Breast epithelium (tissue), 4 donors: Measurements from ENCODE around the gene ROS1. TPM values are rescaled to one million over a fixed set of nuclear protein-coding genes. Genes with fewer than 3 reads are reported as not detected.

ENCODE experiments used
- DNase-seq, 2 donors: peaks; one replicate each; pipeline ENCODE4 v3.0.0-alpha.2; 2019; ENCODE audit warnings: low spot score in 2 of 2
- H3K27ac ChIP-seq, 2 donors: fragments of 200-600 bp; sonication (generic) in 1 of 2; one replicate each; pipeline ENCODE4 v1.5.1; 2016 to 2019; ENCODE audit warnings: mild to moderate bottlenecking in 1 of 2
- H3K27me3 ChIP-seq, 2 donors: fragments of 200-600 bp; sonication (generic) in 1 of 2; one replicate each; pipeline versions ENCODE4 v1.5.1 to v1.6.0; 2017 to 2019; ENCODE audit warnings: control low read depth in 1 of 2, mild to moderate bottlenecking in 1 of 2
- H3K36me3 ChIP-seq: fragments of 200-600 bp; one replicate; pipeline ENCODE4 v1.5.1; 2019
- H3K4me1 ChIP-seq, 2 donors: fragments of 200-600 bp; sonication (generic); one replicate each; pipeline ENCODE4 v1.5.1; 2016 to 2019; ENCODE audit warnings: control low read depth in 1 of 2
- H3K4me3 ChIP-seq, 3 donors: fragments of 200-600 bp; sonication (generic); 1 replicate in 2 of 3; 2 replicates in 1 of 3; pipeline ENCODE4 v1.5.1; 2016 to 2019; ENCODE audit warnings: mild to moderate bottlenecking in 3 of 3, moderate library complexity in 2 of 3
- H3K9me3 ChIP-seq, 2 donors: fragments of 200-600 bp; sonication (generic) in 1 of 2; one replicate each; pipeline ENCODE4 v1.5.1; 2016 to 2019; ENCODE audit warnings: control low read depth in 1 of 2
- POLR2A ChIP-seq: fragments of 450-650 bp; IDR thresholded peaks from one replicate; pipeline ENCODE4 v1.6.1; 2016; ENCODE audit warnings: antibody characterized with exemption, mild to moderate bottlenecking, moderate library complexity
- POLR2AphosphoS5 ChIP-seq, 3 donors: sonication (generic); formaldehyde crosslinking; IDR thresholded peaks; one replicate each; pipeline ENCODE4 v1.6.1; 2017; ENCODE audit warnings: antibody characterized with exemption in 3 of 3
- intact Hi-C: fragments of 100-400 bp; cut with DNase I; formaldehyde crosslinking; loops from one replicate; pipeline ENCODE4 v1.15.1; 2023; ENCODE audit warnings: low total_unique reads
- total RNA-seq, 3 donors: library from RNA; depleted of rRNA; stranded (reverse); fragments of >200 nt; gene quantifications; one replicate each; pipeline ENCODE4 v1.1.0, GENCODE V29; 2016
- TF ChIP-seq, protein P1 (sequence below), 3 donors: fragments of 450-650 bp; IDR thresholded peaks; one replicate each; pipeline ENCODE4 v1.5.1; 2016 to 2017; ENCODE audit warnings: antibody characterized with exemption in 3 of 3, mild to moderate bottlenecking in 3 of 3, moderate library complexity in 3 of 3

ROS1 gene
- total RNA-seq, 3 donors from 2014 or later: under 0.01 TPM; not detected in 2

DNA sequence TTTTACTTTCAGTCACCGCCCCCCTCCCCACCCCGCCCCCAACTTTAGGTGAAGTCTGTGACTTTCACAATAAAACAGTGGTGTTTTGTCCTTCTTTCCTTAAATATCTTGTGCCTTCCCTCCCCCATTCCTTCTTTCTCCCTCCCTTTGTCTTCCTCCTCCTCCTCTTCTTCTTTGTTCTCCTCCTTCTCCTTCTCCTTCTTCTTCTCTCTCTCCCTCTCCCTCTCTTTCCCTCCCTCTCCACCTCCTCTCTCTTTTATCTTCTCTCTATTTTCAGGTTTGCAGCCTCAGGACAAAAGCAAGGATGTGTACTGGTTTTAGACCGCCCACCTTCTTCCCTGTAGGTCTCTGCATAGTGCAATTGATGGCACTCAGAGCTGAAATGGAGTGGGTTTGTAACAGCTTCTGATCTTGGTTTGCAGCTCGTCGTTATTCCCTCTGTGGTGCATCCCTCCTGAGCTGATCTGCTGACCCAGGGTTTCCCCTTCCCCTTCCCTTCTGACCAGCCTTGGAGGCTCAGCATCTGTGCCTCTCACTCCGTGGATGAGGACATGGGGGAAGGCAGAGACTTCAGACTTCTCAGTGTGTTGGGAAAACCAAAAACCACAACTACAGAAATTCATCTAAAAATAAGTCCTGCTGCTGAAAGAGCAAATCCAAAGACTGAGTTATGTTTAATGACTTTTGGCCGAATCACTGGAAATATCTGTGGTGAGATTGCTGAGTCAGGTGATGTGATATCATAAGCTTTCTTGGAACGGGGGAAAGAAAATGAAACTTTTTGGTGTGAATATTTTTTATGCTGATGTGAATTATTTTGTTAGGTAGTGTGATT, 153.5 kb downstream of the ROS1 start:
- TF ChIP-seq, protein P1, sequence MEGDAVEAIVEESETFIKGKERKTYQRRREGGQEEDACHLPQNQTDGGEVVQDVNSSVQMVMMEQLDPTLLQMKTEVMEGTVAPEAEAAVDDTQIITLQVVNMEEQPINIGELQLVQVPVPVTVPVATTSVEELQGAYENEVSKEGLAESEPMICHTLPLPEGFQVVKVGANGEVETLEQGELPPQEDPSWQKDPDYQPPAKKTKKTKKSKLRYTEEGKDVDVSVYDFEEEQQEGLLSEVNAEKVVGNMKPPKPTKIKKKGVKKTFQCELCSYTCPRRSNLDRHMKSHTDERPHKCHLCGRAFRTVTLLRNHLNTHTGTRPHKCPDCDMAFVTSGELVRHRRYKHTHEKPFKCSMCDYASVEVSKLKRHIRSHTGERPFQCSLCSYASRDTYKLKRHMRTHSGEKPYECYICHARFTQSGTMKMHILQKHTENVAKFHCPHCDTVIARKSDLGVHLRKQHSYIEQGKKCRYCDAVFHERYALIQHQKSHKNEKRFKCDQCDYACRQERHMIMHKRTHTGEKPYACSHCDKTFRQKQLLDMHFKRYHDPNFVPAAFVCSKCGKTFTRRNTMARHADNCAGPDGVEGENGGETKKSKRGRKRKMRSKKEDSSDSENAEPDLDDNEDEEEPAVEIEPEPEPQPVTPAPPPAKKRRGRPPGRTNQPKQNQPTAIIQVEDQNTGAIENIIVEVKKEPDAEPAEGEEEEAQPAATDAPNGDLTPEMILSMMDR (IDR thresholded peaks at IDR 0.05): no peak
- no peak for TF ChIP-seq POLR2A
- no peak for TF ChIP-seq POLR2AphosphoS5 (IDR thresholded peaks at IDR 0.05)
- no peak for DNase-seq
- no peak overlapping the region for H3K4me3 ChIP-seq
- H3K9me3 ChIP-seq: no peaks in the 10 kb centered on the region
- no peak overlapping the region for H3K27ac ChIP-seq
- H3K4me1 ChIP-seq: peaks cover 0 to 3% of the 10 kb centered on the region in 2 donors
- peaks cover 0 to 87% of the 10 kb centered on the region in 2 donors for H3K27me3 ChIP-seq
- H3K36me3 ChIP-seq: no peaks in the 10 kb centered on the region
- intact Hi-C loops: no loop called here

DNA sequence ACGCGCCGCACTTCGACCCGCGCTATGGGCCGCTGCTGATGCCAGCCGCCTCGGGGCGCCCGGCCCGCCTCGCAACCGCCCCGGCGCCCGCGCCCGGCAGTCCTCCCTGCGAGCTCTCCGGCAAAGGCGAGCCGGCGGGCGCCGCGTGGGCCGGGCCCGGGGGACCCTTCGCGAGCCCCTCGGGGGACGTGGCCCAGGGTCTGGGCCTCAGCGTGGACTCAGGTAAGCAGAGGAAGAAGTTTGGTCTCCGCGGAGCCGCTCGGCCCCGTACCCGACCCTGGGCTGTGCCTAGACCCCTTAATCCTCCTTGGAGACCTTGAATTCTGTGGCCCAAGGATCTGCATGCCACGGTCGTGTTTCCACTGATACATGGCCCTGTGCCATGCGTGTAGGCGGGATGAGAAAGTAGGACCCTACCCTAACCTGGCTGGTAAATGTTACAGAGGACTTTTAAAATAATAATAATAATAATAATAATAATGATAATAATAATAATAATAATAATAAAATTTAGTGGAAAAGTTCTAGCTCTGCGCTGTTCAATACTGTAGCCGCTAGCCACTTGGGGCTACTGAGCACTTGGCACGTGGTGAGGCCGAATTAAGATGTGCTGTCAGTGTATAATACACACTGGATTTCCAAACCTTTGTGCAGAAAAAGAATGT, 154.8 kb downstream of the ROS1 start:
- H3K27ac ChIP-seq: no peak overlapping the region
- H3K9me3 ChIP-seq: no peaks in the 10 kb centered on the region
- peak overlapping the region in 2 of 3 donors; percentile 30 to 54 for H3K4me3 ChIP-seq
- intact Hi-C loops: no loop called here
- peaks cover 0 to 3% of the 10 kb centered on the region in 2 donors for H3K4me1 ChIP-seq
- no peaks in the 10 kb centered on the region for H3K36me3 ChIP-seq
- H3K27me3 ChIP-seq: peaks cover 0 to 93% of the 10 kb centered on the region in 2 donors
- DNase-seq: no peak
- TF ChIP-seq, protein P1 (IDR thresholded peaks at IDR 0.05): no peak
- TF ChIP-seq POLR2AphosphoS5 (IDR thresholded peaks at IDR 0.05) (no peak), POLR2A (no peak)

DNA sequence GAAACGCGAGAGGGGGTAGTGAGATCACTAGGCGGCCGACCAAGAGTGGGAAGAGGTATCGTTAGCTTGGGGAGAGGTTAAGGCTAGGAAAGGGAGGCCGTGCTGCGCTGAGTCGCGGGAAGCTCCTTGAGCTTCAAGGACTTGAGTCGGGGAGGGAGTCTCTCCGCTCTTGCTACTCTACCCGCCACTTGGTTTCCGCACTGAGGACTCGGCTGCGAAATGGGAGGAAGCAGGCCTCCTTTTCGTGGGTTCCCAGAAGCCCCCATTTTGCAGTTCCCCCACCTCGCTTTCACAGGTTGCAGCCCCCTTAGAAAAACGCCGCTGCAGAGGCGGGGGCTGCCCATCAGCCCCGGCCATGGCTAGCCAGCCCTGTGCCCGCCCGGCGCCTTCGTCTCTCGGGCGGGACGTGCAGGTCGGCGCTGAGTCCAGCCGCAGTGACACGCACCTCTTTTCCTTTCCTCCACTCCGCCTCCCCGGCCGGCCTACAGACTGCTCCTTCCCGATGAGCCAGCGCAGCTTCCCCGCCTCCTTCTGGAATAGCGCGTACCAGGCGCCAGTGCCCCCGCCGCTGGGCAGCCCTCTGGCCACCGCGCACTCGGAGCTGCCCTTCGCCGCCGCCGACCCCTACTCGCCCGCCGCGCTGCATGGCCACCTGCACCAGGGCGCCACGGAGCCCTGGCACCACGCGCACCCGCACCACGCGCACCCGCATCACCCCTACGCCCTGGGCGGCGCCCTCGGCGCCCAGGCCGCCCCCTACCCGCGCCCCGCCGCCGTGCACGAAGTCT, 155.5 kb downstream of the ROS1 start:
- DNase-seq: no peak
- TF ChIP-seq POLR2A (no peak), POLR2AphosphoS5 (IDR thresholded peaks at IDR 0.05) (no peak)
- TF ChIP-seq, protein P1 (IDR thresholded peaks at IDR 0.05): no peak
- H3K27ac ChIP-seq: no peak overlapping the region
- H3K27me3 ChIP-seq: peaks cover 0 to 93% of the 10 kb centered on the region in 2 donors
- no peaks in the 10 kb centered on the region for H3K9me3 ChIP-seq
- H3K4me1 ChIP-seq: peaks cover 0 to 3% of the 10 kb centered on the region in 2 donors
- peak overlapping the region; percentile 12 to 54 (median 30) for H3K4me3 ChIP-seq
- no peaks in the 10 kb centered on the region for H3K36me3 ChIP-seq
- intact Hi-C loops: no loop called here

DNA sequence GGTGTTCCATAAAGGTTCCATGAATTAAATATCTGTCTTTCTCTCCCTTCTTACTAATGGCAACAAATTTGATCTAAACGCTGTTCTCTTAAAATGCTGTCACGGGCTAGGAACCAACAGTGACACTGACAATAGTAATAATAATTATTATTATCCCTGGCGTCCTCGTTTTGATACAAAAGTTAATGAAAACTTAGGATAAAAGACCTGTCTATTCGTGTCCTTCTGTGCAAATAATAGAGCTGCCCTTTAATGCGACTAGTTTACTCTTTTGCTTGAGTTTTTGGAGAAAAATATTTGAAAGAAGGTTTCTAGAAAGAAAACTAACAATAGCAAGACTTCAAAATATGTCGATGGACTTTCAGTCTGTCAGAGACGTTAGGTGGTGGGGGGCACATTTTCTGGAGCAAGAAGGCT, 156.1 kb downstream of the ROS1 start:
- Histone ChIP-seq H3K9me3 (no peaks in the 10 kb centered on the region), H3K27ac (no peak overlapping the region), H3K36me3 (no peaks in the 10 kb centered on the region), H3K27me3 (peaks cover 0 to 93% of the 10 kb centered on the region in 2 donors), H3K4me3 (no peak overlapping the region), H3K4me1 (peaks cover 3% of the 10 kb centered on the region in 2 donors)
- no peak for DNase-seq
- intact Hi-C loops: loop anchor here (5.0 kb wide), 1 partner anchor 828 kb away; no protein-coding TSS in a partner anchor
- TF ChIP-seq POLR2AphosphoS5 (IDR thresholded peaks at IDR 0.05): no peak
- TF ChIP-seq POLR2A: no peak
- TF ChIP-seq, protein P1 (IDR thresholded peaks at IDR 0.05): no peak
